ENCODE results near the gene ITGA4.

The ITGA4 gene

DNA sequence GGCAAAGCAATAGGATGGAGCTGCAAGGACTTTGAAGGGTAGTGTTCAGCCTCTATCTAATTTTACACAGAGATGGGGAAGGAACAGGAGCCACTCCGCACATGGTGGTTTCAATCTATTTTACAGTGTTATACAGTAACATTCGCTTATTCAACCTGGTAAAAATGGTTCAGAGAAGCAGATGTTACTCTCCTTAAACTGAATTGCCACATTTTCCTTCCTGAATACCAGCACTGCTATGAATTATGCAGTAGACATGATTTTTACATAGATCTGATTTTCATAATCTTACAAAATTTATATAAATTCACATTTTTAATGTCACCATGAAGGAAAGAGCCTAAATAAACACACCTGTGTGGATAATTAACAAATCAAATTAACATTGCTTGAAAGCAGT, 85.0 kb downstream of the ITGA4 start:
- Histone ChIP-seq H3K27ac (no peak overlapping the region), H3K9me3 (ENCODE audit: control insufficient read depth, low read length) (no peaks in the 10 kb centered on the region), H3K4me1 (no peaks in the 10 kb centered on the region), H3K36me3 (ENCODE audit: control insufficient read depth, insufficient read depth, low read length) (no peaks in the 10 kb centered on the region), H3K4me2 (ENCODE audit: low read length) (no peak overlapping the region), H3K4me3 (ENCODE audit: low read depth, low read length) (no peak overlapping the region), H3K27me3 (ENCODE audit: control insufficient read depth, insufficient read depth, low read length) (no peaks in the 10 kb centered on the region), H2AFZ (no peak overlapping the region), H3K79me2 (no peaks in the 10 kb centered on the region), H3K9ac (no peak overlapping the region)
- TF ChIP-seq, protein P1, sequence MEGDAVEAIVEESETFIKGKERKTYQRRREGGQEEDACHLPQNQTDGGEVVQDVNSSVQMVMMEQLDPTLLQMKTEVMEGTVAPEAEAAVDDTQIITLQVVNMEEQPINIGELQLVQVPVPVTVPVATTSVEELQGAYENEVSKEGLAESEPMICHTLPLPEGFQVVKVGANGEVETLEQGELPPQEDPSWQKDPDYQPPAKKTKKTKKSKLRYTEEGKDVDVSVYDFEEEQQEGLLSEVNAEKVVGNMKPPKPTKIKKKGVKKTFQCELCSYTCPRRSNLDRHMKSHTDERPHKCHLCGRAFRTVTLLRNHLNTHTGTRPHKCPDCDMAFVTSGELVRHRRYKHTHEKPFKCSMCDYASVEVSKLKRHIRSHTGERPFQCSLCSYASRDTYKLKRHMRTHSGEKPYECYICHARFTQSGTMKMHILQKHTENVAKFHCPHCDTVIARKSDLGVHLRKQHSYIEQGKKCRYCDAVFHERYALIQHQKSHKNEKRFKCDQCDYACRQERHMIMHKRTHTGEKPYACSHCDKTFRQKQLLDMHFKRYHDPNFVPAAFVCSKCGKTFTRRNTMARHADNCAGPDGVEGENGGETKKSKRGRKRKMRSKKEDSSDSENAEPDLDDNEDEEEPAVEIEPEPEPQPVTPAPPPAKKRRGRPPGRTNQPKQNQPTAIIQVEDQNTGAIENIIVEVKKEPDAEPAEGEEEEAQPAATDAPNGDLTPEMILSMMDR (IDR thresholded peaks at IDR 0.05): no peak

DNA sequence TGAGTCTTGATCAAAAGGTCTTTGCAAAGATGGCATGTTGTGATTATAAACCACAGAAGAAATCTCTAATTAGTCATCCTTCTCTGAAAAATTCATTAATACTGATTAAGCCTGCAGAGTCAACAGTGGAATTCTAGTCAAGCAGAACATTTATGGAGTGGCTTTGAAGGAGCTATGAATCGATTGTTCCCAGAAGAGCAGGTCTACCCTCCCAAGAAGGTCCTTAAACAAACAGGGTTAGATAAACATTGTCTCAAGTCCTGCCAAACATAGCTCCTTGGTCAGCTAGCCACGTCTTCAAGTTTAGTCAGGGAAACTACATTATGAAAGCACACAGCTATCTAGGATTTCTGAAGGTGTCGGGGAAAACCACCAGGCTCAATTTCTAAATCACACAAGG, 88.9 kb downstream of the ITGA4 start:
- H3K27ac ChIP-seq: no peak overlapping the region
- H3K79me2 ChIP-seq: no peaks in the 10 kb centered on the region
- no peak overlapping the region for H3K9ac ChIP-seq
- H3K9me3 ChIP-seq (ENCODE audit: control insufficient read depth, low read length): no peaks in the 10 kb centered on the region
- H2AFZ ChIP-seq: no peak overlapping the region
- H3K4me2 ChIP-seq (ENCODE audit: low read length): no peak overlapping the region
- H3K36me3 ChIP-seq (ENCODE audit: control insufficient read depth, insufficient read depth, low read length): no peaks in the 10 kb centered on the region
- no peaks in the 10 kb centered on the region for H3K27me3 ChIP-seq (ENCODE audit: control insufficient read depth, insufficient read depth, low read length)
- H3K4me1 ChIP-seq: no peaks in the 10 kb centered on the region
- TF ChIP-seq, protein P1 (IDR thresholded peaks at IDR 0.05): no peak
- no peak overlapping the region for H3K4me3 ChIP-seq (ENCODE audit: low read depth, low read length)

DNA sequence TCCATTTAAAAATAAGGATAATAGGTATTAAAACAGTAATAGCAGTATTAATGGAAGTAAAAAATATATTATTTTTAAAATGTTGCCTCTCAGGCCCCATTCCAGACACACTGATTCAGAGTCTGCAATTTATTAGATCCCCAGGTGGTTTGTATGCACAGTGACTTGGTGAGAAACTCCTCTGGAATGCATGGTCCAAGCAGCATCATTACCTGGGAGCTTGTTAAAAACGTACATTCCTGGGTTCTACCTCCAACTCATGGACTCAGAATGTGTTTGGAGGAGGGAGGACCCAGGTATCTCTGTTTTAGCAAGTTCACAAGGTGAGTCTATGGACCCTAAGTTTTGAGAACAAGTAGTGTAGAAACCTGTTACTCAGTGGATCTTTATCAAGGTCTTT, 95.6 kb downstream of the ITGA4 start:
- no peaks in the 10 kb centered on the region for H3K36me3 ChIP-seq (ENCODE audit: control insufficient read depth, insufficient read depth, low read length)
- H3K27me3 ChIP-seq (ENCODE audit: control insufficient read depth, insufficient read depth, low read length): no peaks in the 10 kb centered on the region
- no peak overlapping the region for H3K4me3 ChIP-seq (ENCODE audit: low read depth, low read length)
- TF ChIP-seq, protein P1 (IDR thresholded peaks at IDR 0.05): no peak
- H3K79me2 ChIP-seq: no peaks in the 10 kb centered on the region
- H3K27ac ChIP-seq: no peak overlapping the region
- no peak overlapping the region for H2AFZ ChIP-seq
- no peaks in the 10 kb centered on the region for H3K9me3 ChIP-seq (ENCODE audit: control insufficient read depth, low read length)
- H3K4me1 ChIP-seq: no peaks in the 10 kb centered on the region
- no peak overlapping the region for H3K4me2 ChIP-seq (ENCODE audit: low read length)
- H3K9ac ChIP-seq: no peak overlapping the region

DNA sequence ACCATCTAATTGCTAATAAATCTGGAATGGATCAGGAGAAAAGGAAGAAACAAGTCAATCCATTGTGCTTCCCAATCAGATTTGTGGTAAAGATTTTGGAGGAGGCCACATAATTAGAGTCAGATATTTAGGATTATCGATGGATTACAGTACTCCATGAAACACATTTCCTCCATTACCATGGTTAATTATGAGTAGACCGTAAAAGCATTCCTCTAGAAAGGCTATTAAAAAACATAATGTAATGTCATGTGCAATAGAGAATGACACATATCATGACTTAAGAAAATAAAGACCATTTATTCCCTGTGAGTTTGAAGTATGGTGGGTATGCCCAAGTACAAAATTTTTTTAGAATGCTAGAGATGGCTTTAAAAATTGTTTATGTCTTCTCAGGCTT, 96.1 kb downstream of the ITGA4 start:
- Histone ChIP-seq H3K79me2 (no peaks in the 10 kb centered on the region), H3K4me1 (no peaks in the 10 kb centered on the region), H3K9me3 (ENCODE audit: control insufficient read depth, low read length) (no peaks in the 10 kb centered on the region), H3K36me3 (ENCODE audit: control insufficient read depth, insufficient read depth, low read length) (no peaks in the 10 kb centered on the region), H3K27ac (no peak overlapping the region), H2AFZ (no peak overlapping the region), H3K27me3 (ENCODE audit: control insufficient read depth, insufficient read depth, low read length) (no peaks in the 10 kb centered on the region), H3K4me3 (ENCODE audit: low read depth, low read length) (no peak overlapping the region), H3K4me2 (ENCODE audit: low read length) (no peak overlapping the region), H3K9ac (no peak overlapping the region)
- TF ChIP-seq, protein P1 (IDR thresholded peaks at IDR 0.05): no peak

DNA sequence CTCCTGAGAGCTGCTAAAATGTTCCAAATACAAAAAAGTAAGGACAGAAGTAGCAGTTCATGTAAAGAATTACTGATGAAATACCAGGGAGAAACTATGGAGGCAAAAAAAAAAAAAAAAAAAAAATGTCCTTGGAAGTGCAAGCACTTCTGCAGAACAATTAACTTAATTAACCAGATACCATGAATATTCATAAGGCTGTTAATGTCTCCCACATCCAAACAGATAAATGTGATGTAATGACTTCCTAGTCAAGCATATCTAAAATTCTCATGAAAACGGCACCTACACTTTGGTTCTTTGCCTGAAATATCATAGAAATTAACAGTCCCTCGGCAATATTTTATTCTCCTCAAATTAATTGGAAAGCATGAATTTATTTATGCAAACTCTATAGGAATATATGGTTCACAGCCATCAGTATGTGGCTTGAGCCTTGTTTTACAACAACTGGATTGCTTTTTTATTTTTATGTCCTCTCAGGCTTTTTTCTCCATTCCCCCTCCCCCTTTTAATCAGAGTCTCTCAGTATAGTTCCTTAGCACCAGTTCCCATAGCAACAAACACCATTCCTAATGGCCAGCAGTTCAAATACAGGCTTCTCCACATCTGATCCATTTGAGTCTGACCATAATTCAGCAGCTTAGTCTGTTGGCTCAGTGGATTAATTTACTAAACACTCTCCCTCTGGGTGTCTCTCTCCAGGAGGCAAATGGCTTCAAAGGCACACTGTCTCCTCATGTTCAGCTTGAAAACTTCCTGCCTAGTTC, 97.1 kb downstream of the ITGA4 start:
- no peaks in the 10 kb centered on the region for H3K36me3 ChIP-seq (ENCODE audit: control insufficient read depth, insufficient read depth, low read length)
- H3K4me3 ChIP-seq (ENCODE audit: low read depth, low read length): no peak overlapping the region
- no peaks in the 10 kb centered on the region for H3K4me1 ChIP-seq
- no peaks in the 10 kb centered on the region for H3K79me2 ChIP-seq
- no peak overlapping the region for H3K4me2 ChIP-seq (ENCODE audit: low read length)
- H3K9ac ChIP-seq: no peak overlapping the region
- no peaks in the 10 kb centered on the region for H3K9me3 ChIP-seq (ENCODE audit: control insufficient read depth, low read length)
- no peak overlapping the region for H2AFZ ChIP-seq
- H3K27ac ChIP-seq: no peak overlapping the region
- TF ChIP-seq, protein P1 (IDR thresholded peaks at IDR 0.05): no peak
- no peaks in the 10 kb centered on the region for H3K27me3 ChIP-seq (ENCODE audit: control insufficient read depth, insufficient read depth, low read length)

Measured in parathyroid adenoma (tissue), 2 donors.